Transverse colon (tissue), 4 donors: Measurements from ENCODE around the gene HMCN2. TPM values are rescaled to one million over a fixed set of nuclear protein-coding genes. Genes with fewer than 3 reads are reported as not detected.
A peak's percentile ranks its signal among the peaks of the same experiment; 100 is the strongest.
"Not testable (repeated sequence)": the region's sequence is repeated elsewhere in the genome, so short reads cannot be mapped to it uniquely, and the experiment has no call there.

Source experiments
- DNase-seq: peaks from one replicate; pipeline ENCODE4 v3.0.0-alpha.2; 2019
- H3K27ac ChIP-seq, 4 donors: fragments of 200-600 bp; sonication (generic); 2 replicates each; pipeline ENCODE4 v1.5.1; 2016 to 2018; ENCODE audit warnings: inconsistent platforms in 4 of 4
- H3K27me3 ChIP-seq: fragments of 200-600 bp; sonication (generic); 2 replicates; pipeline ENCODE4 v1.5.1; 2017; ENCODE audit warnings: inconsistent platforms
- H3K36me3 ChIP-seq, 4 donors: fragments of 200-600 bp; sonication (generic); 2 replicates each; pipeline ENCODE4 v1.5.1; 2017 to 2019; ENCODE audit warnings: inconsistent platforms in 4 of 4
- H3K4me1 ChIP-seq, 4 donors: fragments of 200-600 bp; sonication (generic); 2 replicates each; pipeline ENCODE4 v1.5.1; 2017 to 2020; ENCODE audit warnings: inconsistent platforms in 4 of 4
- H3K4me3 ChIP-seq, 4 donors: fragments of 200-600 bp; sonication (generic); 1 replicate in 1 of 4; 2 replicates in 3 of 4; pipeline versions ENCODE4 v1.5.1 to v1.6.1; 2017 to 2019; ENCODE audit warnings: inconsistent platforms in 4 of 4
- H3K9me3 ChIP-seq, 2 donors: fragments of 200-600 bp; sonication (generic); 2 replicates each; pipeline ENCODE4 v1.5.1; 2017 to 2019; ENCODE audit warnings: inconsistent platforms in 2 of 2
- EP300 ChIP-seq: sonication (generic); formaldehyde crosslinking; IDR thresholded peaks from one replicate; pipeline ENCODE4 v1.6.1; 2017; ENCODE audit warnings: antibody characterized with exemption, low read depth
- POLR2A ChIP-seq: fragments of 450-650 bp; IDR thresholded peaks from one replicate; pipeline ENCODE4 v1.6.1; 2016; ENCODE audit warnings: antibody characterized with exemption, mild to moderate bottlenecking, moderate library complexity
- POLR2AphosphoS5 ChIP-seq, 3 donors: sonication (generic); formaldehyde crosslinking; IDR thresholded peaks; one replicate each; pipeline ENCODE4 v1.6.1; 2016; ENCODE audit warnings: antibody characterized with exemption in 3 of 3
- WGBS, 2 donors: methylation state at CpG; one replicate each; pipeline ENCODE4 v1.1.5; 2018; ENCODE audit warnings: low coverage in 1 of 2; 5-methylcytosine and 5-hydroxymethylcytosine counted together
- in situ Hi-C, 4 donors: fragments of 200-750 bp; cut with MboI; loops; one replicate each; pipeline versions ENCODE4 v1.15.0 to v1.15.1; 2017; ENCODE audit warnings: low sequenced_read_pairs in 3 of 4, low pct_ligation_motif_present in 1 of 4, low pct_unique_long_range_greater_than_20kb in 1 of 4
- intact Hi-C: fragments of 100-400 bp; cut with DNase I; formaldehyde crosslinking; loops from one replicate; pipeline ENCODE4 v1.15.1; 2023; ENCODE audit warnings: low total_unique reads
- total RNA-seq, 4 donors: library from RNA; depleted of rRNA; stranded (reverse); fragments of >200 nt; gene quantifications; one replicate each; pipeline ENCODE4 v1.1.0, GENCODE V29; 2016
- TF ChIP-seq, protein P1 (sequence below), 5 experiments: fragments of 200-600 bp in 3 of 5; fragments of 450-650 bp in 2 of 5; sonication (generic) in 3 of 5; IDR thresholded peaks; 1 replicate in 2 of 5; 2 replicates in 3 of 5; pipeline ENCODE4 v1.5.1; 2016 to 2017; ENCODE audit warnings: antibody characterized with exemption in 5 of 5, inconsistent platforms in 3 of 5, mild to moderate bottlenecking in 2 of 5, moderate library complexity in 1 of 5

HMCN2 gene
- total RNA-seq, 4 donors from 2014 or later: 7.8 to 40.0 (median 15.2) TPM

DNA sequence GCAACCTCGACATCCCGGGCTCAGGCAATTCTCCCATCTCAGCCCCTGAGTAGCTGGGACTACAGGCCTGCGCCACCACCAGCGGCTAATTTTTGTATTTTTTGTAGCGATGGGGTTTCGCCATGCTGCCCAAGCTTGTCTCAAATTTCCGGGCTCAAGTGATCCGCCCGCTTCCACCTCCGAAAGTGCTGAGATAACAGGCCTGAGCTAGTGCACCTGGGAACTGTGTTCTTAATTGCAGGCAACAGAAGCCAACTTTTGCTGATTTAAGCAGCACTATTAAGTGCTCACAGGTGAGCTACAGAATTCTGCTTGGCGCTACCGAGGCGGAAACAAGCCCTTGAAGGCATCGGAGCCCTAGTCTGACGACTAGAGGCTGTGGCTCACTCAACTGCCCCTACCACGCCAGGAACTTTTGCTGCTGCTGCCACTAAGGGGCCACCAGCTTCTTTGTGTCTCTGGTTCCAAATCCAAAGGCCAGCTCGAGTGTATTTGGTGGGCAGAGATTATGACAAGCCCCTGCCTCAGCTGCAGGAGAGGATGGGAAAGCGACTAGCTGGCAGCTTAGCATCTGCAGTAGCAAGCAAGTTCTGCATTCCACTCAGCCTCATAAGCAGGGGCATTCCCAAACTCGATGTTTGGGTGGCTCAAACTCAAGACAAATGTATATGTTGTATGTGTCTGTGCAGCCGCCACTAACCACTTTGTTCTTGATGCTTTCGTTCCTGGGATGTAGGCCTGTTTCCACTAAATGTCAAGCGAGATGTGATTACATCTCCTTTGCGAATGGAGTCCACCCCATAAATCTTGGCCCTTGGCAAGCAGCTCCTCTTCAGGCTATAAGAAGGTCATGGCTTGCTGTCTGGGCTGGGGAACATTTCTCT is 10.6 kb upstream of the HMCN2 start:
- Histone ChIP-seq H3K27ac (peak overlapping the region in 1 of 4 donors; percentile 13), H3K4me3 (no peak overlapping the region), H3K4me1 (no peaks in the 10 kb centered on the region), H3K9me3 (no peaks in the 10 kb centered on the region), H3K36me3 (no peaks in the 10 kb centered on the region), H3K27me3 (peaks cover 17% of the 10 kb centered on the region)
- intact Hi-C loops: no loop called here
- in situ Hi-C loops: no loop called here
- TF ChIP-seq EP300: no peak
- no peak for TF ChIP-seq POLR2A
- TF ChIP-seq, protein P1, sequence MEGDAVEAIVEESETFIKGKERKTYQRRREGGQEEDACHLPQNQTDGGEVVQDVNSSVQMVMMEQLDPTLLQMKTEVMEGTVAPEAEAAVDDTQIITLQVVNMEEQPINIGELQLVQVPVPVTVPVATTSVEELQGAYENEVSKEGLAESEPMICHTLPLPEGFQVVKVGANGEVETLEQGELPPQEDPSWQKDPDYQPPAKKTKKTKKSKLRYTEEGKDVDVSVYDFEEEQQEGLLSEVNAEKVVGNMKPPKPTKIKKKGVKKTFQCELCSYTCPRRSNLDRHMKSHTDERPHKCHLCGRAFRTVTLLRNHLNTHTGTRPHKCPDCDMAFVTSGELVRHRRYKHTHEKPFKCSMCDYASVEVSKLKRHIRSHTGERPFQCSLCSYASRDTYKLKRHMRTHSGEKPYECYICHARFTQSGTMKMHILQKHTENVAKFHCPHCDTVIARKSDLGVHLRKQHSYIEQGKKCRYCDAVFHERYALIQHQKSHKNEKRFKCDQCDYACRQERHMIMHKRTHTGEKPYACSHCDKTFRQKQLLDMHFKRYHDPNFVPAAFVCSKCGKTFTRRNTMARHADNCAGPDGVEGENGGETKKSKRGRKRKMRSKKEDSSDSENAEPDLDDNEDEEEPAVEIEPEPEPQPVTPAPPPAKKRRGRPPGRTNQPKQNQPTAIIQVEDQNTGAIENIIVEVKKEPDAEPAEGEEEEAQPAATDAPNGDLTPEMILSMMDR (IDR thresholded peaks at IDR 0.05): no peak
- no peak for TF ChIP-seq POLR2AphosphoS5 (IDR thresholded peaks at IDR 0.05)
- WGBS, 2 donors: 83 to 90% methylated on average over 2 to 23 of the region's 23 CpGs
- no peak for DNase-seq

DNA sequence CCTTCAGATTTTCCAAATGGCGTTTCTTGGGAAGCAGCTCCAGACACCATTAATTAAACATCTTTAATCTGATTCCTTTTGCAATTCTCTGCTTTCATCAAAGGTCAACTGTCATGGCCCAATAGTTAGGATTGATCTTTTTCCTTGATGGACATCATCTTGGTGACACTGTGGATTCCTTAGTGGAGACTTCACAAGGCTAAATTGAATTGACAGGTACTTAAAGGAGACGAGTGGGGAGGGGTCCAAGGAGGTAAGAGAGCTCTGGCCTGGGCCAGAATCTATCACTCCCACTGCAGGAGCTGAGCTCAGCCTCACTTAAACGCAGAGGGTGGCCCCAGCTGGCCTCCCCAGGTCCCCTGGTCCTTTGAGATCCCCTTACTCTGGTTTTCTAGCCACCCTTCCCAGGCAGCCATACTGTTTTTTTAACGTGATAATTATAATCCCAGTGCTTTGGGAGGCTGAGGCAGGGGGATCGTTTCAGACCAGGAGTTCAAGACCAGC is 9.9 kb upstream of the HMCN2 start:
- 40 to 59% methylated on average over 5 of the region's 5 CpGs for WGBS, 2 donors
- H3K4me3 ChIP-seq: no peak overlapping the region
- no peak for TF ChIP-seq POLR2AphosphoS5 (IDR thresholded peaks at IDR 0.05)
- H3K27ac ChIP-seq: peak overlapping the region in 1 of 4 donors; percentile 13
- no peaks in the 10 kb centered on the region for H3K4me1 ChIP-seq
- in situ Hi-C loops (no loop called here), intact Hi-C loops (no loop called here)
- peaks cover 17% of the 10 kb centered on the region for H3K27me3 ChIP-seq
- no peaks in the 10 kb centered on the region for H3K9me3 ChIP-seq
- no peak for DNase-seq
- H3K36me3 ChIP-seq: no peaks in the 10 kb centered on the region

DNA sequence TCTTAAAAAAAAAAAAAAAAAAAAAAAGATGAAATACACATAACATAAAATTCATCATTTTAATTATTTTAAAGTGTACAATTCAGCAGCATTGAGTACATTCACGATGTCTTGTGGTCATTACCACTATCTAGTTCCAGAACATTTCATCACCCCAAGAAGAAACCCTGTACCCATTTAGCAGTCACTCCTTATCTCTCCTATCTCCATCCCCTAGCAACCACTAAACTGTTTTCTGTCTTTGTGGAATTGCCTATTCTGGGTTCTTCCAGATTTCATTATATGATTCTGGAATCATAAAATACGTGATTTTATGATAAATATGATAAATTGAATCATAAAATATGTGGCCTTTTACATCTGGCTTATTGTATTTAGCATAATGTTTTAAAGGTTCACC is 8.9 kb upstream of the HMCN2 start:
- DNase-seq: no peak
- Histone ChIP-seq H3K4me1 (peaks cover 0 to 3% (median under 1%) of the 10 kb centered on the region in 4 donors), H3K4me3 (no peak overlapping the region), H3K27ac (no peak overlapping the region), H3K27me3 (peaks cover 17% of the 10 kb centered on the region), H3K9me3 (no peaks in the 10 kb centered on the region), H3K36me3 (no peaks in the 10 kb centered on the region)
- WGBS, 2 donors: 42 to 45% methylated on average over 2 of the region's 2 CpGs
- in situ Hi-C loops (no loop called here), intact Hi-C loops (no loop called here)
- TF ChIP-seq, protein P1 (IDR thresholded peaks at IDR 0.05): no peak
- TF ChIP-seq POLR2A: no peak

DNA sequence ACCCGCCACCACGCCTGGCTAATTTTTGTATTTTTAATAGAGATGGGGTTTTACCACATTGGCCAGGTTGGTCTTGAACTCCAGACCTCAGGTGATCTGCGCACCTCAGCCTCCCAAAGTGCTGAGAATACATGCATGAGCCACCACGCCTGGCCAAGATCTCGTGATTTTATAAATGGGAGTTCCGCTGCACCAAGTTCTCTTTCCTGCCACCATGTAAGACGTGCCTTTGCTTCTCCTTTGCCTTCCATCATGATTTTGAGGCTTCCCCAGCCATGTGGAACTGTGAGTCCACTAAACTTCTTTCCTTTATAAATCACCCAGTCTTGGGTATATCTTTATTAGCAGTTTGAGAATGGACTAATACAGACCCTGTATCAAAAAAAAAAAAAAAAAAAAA is 7.4 kb upstream of the HMCN2 start:
- intact Hi-C loops, H3K4me3 ChIP-seq, H3K9me3 ChIP-seq, H3K36me3 ChIP-seq, H3K4me1 ChIP-seq, DNase-seq, H3K27ac ChIP-seq, in situ Hi-C loops: not testable (repeated sequence)
- peaks cover 24% of the 10 kb centered on the region for H3K27me3 ChIP-seq
- WGBS, 2 donors: 80 to 90% methylated on average over 2 to 7 of the region's 7 CpGs

DNA sequence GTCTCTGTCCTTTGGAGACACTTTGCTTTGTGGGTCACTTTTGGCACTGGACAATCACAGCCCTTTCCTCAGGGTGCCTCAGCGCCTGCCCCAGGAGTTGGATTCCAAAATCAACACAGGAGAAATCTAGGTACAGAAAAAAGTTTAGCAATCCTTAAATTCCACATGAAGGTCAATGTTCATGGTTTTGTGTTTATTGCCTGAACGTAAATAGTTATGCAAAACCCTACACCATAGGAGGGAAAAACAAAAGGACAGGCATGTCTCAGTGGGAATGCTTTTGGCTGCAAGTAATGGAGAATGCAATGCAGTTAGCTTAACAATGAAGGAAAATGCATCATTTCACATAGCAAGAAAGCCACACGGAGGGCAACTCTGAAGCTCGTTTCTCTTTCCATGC is 6.5 kb upstream of the HMCN2 start:
- peaks cover 0 to 8% (median 1%) of the 10 kb centered on the region in 4 donors for H3K4me1 ChIP-seq
- H3K27me3 ChIP-seq: peaks cover 33% of the 10 kb centered on the region
- no peaks in the 10 kb centered on the region for H3K36me3 ChIP-seq
- H3K27ac ChIP-seq: no peak overlapping the region
- 78 to 83% methylated on average over 4 of the region's 4 CpGs for WGBS, 2 donors
- TF ChIP-seq, protein P1 (IDR thresholded peaks at IDR 0.05): no peak
- no peak overlapping the region for H3K4me3 ChIP-seq
- H3K9me3 ChIP-seq: no peaks in the 10 kb centered on the region
- DNase-seq: no peak
- intact Hi-C loops: no loop called here
- in situ Hi-C loops: no loop called here
